NCI-H82 (cell line): Measurements from ENCODE around the gene ATP9A.
"Not testable (repeated sequence)": the region's sequence is repeated elsewhere in the genome, so short reads cannot be mapped to it uniquely, and the experiment has no call there.

Source experiments
- DNase-seq: peaks from one replicate; lab custom pipeline; 2025; lab: John Stamatoyannopoulos, UW

Gene ATP9A

GRCh38 chr20:51573576-51574243, 194.5 kb downstream of the ATP9A start:
- no peak for DNase-seq

DNA sequence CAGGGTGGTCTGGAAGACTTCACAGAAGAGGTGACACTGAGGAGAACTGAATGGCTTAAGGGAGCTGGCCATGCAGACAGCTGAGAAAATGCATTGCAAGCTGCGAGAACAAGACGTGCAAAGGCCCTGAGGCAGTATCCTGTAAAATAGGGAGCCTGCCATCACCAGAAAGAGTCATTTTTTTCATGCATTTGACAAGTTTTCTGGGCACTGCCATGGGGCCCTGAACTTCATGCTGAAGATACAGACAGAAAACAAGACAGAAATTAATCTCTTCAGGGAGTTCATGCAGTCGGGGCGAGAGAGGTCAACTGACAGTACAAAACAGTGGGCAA, 196.8 kb downstream of the ATP9A start:
- no peak for DNase-seq

DNA sequence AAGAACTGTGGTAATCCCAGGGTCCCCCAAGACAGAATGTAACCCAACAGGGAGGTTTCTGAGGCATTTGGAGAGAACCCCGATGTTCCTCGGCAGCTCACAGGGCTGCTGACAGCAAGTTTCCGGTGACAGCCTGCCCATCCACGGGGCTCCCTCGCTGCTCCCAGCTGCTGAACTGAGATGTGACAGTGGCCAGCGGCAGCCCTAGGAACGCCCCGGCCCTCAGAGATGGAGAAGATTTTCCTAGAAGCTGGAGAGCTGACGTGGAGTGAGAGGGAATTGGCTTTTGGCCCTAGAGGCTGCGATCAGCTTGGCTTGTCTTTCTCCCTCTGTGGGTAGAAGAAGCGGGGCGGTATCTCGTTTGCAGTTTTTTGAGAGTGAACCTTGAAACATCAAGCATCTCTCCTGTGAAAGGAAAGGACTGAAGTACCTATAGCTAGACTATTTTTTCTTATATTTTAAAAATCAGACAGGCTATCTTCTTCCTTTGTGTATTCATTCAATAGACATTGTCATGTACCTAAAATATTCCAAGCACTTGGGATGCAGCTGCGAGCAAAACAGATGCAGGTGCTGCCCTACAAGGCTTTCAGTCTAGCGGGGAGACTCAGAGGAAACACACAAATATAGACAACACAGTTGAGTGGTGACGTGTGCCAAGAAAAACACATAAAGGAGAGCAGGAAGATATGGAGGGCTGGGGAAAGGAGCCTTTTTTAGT, 197.3 kb downstream of the ATP9A start:
- DNase-seq: no peak

- no peak for DNase-seq
Observed at GRCh38 chr20:51569815-51570738, 198.1 kb downstream of the ATP9A start.

DNA sequence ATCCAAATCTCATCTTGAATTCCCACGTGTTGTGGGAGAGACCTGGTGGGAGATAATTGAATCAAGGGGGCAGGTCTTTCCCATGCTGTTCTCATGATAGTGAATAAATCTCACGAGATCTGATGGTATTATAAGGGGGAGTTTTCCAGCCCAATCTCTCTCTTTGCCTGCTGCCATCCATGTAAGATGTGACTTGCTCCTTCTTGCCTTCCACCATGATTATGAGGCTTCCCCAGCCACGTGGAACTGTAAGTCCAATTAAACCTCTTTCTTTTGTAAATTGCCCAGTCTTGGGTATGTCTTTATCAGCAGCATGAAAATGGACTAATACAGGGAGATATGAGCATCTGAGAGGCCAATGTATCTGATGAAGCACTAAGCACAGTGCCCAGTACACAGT, 199.7 kb downstream of the ATP9A start:
- not testable (repeated sequence) for DNase-seq

DNA sequence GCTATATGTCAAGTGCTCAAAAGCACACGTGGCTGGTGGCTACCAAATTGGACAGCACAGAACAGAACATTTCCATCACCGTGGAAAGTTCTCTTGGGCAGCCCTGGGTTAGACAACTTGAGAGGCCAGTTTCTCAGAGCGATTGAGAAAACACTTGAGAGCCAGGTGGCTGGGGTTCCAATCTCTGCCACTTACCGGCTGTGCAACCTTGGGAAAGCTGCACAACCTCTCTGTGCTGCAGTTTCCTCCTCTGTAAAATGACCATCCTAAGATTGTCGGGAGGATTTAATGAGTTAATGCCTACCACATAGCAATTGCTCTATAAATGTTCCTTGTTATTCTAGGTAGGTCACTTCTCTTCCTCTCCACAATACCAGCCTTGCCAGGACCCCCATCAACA, 200.6 kb downstream of the ATP9A start:
- DNase-seq: no peak

GRCh38 chr20:51566594-51566993, 201.6 kb downstream of the ATP9A start:
- DNase-seq: no peak

- no peak for DNase-seq
Observed at GRCh38 chr20:51565298-51566144, 202.7 kb downstream of the ATP9A start.

DNA sequence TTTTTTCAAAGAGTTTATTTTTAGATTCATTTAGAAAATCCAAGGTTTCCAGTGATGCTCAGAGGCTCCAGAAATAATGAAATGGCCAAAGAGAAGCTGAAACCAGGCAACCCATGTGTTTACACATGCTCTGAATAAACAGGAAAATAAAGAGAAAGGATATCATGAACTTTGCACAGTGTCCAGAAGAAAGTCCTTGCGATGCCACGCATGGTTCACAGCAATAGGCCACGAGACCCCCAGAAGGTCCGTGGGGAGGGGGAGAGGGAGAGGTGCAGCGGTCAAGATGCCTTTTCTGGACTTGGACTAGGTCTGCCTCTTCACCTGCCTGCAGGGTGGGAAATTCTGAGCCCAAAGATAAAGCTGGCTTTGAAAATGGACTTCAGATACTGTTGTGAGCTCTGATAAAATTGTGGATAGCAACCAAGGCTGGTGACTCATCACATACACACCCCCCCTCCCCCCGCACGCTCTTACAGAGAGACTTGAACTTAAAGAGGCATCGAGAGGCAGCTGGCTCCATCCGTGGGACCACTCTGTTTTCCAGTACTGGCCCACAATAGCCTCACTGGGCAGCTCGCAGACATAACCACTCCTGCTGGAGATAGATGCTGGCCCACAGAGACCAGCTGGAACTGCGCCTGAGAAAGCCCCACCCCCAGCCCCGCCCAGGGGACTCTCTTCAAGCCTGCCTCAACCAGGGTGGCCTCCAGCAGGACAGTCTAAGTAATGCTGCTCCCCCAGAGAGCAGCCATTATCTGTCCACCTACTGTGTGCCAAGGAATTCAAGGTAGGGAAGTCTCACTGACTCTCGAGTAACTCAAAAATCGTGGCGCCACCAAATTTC, 204.5 kb downstream of the ATP9A start:
- DNase-seq: peak; percentile 49

DNA sequence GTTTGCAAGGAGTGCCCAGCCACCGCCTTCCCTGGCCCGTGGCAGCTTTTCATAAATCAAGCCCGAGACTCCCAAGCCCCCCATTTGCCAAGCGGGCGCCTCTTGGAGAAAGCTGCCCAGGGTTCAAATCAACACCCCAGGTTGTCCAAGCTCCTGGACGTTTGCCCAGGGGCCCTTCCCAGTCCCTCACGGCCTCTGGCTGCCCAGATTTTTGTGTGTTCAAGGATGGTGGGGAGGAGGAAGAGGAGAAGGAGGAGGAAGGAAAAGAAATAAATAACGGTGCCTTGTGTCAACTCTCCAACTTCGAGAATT, 205.1 kb downstream of the ATP9A start:
- DNase-seq: no peak

DNA sequence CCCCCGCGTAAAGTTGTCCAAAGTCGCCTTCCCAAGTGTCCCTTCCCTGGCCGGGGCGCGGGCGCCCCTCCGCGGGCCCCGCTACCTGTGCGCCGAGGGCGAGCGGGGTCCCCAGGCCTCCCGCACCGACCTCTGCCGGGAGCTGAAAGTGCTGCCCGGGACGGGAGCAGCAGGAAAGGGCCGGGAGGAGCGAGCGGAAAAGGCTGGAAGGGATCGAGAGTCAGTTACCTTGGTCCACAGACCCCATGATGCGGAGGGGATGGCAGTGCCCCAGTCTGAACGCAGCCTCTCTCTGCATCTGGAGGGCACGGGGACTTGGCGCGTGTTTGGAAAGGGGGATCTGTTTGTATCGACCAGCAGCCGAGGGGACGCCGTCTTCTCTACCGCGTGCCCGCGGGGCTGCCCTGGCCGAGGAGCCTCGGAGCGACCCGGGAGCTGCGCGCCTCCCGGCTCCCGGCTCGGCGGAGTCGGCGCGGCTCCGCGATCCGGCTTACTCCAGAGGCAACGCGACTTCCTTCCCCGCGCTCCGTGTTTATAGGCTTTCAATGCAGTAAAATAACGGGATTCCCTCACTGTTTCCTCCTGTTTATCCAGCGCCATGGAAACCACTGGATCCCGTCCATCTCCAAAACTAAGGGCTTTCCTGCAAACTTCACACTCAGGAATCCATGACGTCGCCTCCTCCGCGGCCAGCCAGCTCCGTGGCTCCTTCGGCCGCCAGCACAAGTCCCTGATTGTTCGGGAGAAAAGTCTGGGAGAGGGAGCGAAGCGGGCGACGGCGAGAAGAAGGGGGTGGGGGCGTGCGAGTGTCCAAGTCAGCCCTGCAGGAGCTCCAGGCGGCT, 205.6 kb downstream of the ATP9A start:
- peak; percentile 62 for DNase-seq

GRCh38 chr20:51562027-51562331, 206.2 kb downstream of the ATP9A start:
- no peak for DNase-seq

GRCh38 chr20:51560550-51561307, 207.5 kb downstream of the ATP9A start:
- no peak for DNase-seq

DNA sequence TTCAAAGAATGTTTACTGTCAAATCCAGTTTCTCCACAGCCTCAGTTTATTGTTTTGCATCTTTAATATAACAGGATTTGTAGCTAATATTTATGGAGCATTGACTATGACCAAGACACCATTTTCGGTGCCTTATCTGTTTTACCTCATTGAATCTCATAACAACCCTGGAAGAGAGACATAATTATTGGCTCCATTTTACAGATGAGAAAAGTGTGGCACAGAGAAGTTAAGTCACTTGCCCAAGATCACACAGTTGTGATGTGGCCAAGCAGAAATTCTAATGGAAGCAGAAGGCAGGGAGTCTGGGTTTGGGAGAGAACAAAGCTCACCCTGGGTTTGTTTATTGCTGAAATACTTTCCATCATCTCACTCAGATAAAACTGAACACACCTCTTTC, 208.1 kb downstream of the ATP9A start:
- no peak for DNase-seq

DNA sequence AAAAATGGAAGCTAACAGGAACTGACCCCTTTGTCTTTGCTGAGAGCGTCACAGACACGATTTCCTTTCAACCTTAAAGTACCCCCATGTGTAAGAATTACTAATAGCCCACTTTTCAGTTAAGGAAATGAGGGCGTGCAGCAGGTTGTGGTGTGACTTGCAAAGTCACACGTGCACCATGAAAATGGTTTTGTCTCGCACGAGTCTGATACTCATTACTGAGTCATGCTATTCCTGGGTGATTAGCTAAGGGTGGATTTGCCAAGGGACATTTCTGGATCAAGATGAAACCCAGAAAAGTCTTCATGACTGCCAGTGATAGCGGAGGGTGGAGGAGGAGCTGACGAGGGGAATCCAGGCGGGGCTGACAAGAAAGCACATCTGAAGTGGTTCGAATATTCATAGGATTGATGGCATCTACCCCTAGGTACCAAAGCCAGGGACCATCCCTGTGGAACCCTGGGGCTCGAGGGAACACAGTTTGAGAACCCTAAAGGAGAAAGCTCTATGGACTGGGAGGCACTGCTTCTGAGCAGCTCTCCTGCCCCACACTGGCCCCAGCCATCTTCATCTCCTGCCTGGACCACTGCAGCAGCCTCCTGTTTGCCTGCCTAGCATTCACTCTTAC, 213.5 kb downstream of the ATP9A start:
- no peak for DNase-seq

DNA sequence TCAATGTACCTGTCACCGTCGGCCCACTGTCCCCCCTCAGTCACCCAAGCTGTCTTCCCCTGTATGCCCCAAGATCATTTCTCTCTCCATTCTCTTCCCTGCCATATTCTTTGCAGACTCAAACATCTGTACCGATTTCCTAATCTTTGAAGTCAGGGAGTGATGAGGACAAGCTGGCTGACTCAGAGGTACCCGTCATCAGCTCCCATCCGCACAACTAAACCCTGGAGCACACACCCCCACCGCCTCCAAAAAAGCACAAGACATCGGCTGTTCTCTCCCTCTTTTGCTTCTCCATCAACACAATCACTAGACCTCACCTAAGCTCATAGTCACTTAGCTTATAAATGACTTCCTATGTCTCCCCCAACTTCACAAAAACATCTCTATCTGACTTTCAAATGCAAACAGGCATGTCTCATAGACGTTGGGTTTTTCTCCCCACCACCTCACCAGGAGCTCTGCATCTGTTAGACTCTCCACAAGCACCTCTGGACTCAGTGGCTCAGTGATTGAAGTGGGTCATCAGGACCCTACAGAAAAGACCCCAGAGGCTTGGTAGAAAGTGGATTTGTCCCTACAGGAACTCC, 214.2 kb downstream of the ATP9A start:
- DNase-seq: no peak

- no peak for DNase-seq
Observed at GRCh38 chr20:51551186-51551585, 217.0 kb downstream of the ATP9A start.

DNA sequence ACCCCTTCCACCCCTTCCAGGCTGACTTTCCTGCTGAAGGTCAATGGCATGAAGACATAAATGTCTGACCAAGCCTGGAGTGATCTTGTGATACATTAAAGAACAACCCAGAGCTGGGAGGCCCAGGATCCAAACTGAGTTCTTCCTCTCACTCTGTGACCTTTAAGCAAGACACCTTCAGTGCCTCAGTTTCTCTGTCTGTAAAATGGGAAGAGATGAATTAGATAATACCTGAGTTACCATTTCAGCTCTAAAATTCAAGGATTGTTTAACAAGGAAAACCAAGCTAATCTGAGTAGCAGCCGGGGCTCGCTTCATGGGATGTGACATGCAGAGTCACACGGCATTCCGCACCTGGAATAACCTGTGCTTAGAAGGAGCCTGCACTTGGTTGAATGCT, 218.7 kb downstream of the ATP9A start:
- DNase-seq: no peak

DNA sequence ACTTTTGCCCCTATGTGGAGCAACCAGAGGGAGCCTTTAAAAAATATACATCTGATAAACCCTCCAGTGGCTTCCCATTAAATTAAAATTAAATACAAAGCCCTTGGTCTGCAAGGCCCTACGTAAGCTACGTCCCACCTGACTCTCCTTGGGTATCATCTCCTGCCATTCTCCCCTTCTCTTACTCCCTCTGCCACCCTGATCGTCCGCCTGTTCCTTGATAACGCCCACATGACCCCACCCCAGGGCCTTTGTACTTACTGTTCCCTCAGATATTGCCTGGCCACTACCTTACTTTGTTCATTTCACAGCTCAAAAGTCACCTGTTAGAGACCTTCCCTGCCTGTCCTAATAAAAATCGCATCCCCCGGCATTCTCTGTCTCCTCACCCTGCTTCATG, 220.2 kb downstream of the ATP9A start:
- DNase-seq: no peak
